K562 (cell line): ENCODE data around the gene CDKL4. TPM values are rescaled to one million over a fixed set of nuclear protein-coding genes. Genes with fewer than 3 reads are reported as not detected.
A peak's percentile ranks its signal among the peaks of the same experiment; 100 is the strongest.

ENCODE experiments used
- ATF1 ChIP-seq, 2 experiments: fragments of 450-650 bp in 1 of 2; IDR thresholded peaks; 2 replicates each; pipeline ENCODE4 v1.6.1; 2016; ENCODE audit warnings: missing compliant biosample characterization in 1 of 2, missing genetic modification characterization in 1 of 2
- BRD4 ChIP-seq: fragments of 200-600 bp; sonication (generic); IDR thresholded peaks from 2 replicates; pipeline ENCODE4 v1.6.1; 2017; ENCODE audit warnings: inconsistent platforms
- EP300 ChIP-seq: IDR thresholded peaks from 2 replicates; pipeline ENCODE4 v1.6.1; 2012; ENCODE audit warnings: low read length, improper control_type of control experiment
- ETV5 ChIP-seq: sonication (generic); formaldehyde crosslinking; IDR thresholded peaks from 2 replicates; pipeline ENCODE4 v1.4.0; 2020; ENCODE audit warnings: low read depth, mild to moderate bottlenecking, missing genetic modification reagents
- FOXJ2 ChIP-seq: fragments of 200-800 bp; sonication (Bioruptor generic); IDR thresholded peaks from 2 replicates; pipeline ENCODE4 v1.6.1; 2016; ENCODE audit warnings: missing genetic modification characterization, missing compliant biosample characterization
- HES1 ChIP-seq: fragments of 450-650 bp; IDR thresholded peaks from 2 replicates; pipeline ENCODE4 v1.6.1; 2016; ENCODE audit warnings: low read depth, mild to moderate bottlenecking, moderate library complexity
- LEF1 ChIP-seq: fragments of 450-650 bp; IDR thresholded peaks from 2 replicates; pipeline ENCODE4 v1.6.1; 2016; ENCODE audit warnings: mild to moderate bottlenecking
- MAFK ChIP-seq: IDR thresholded peaks from 2 replicates; pipeline ENCODE4 v1.6.1; 2011; ENCODE audit warnings: low read length, improper control_type of control experiment
- MYC ChIP-seq, 2 experiments: fragments of 250-450 bp in 1 of 2; sonication (Bioruptor Pico) in 1 of 2; IDR thresholded peaks; 2 replicates each; pipeline versions ENCODE4 v1.5.1 to v1.6.1; 2012 to 2021; ENCODE audit warnings: low read depth in 2 of 2, borderline replicate concordance in 1 of 2, improper control_type of control experiment in 1 of 2, low read length in 1 of 2, mild to moderate bottlenecking in 1 of 2, moderate library complexity in 1 of 2
- OTX1 ChIP-seq: fragments of 450-650 bp; formaldehyde crosslinking; IDR thresholded peaks from 2 replicates; pipeline ENCODE4 v1.4.0; 2022; ENCODE audit warnings: mild to moderate bottlenecking
- PYGO2 ChIP-seq: fragments of 450-650 bp; IDR thresholded peaks from 2 replicates; pipeline ENCODE4 v1.6.1; 2016; ENCODE audit warnings: mild to moderate bottlenecking, missing genetic modification characterization, moderate library complexity, missing compliant biosample characterization
- STAT5A ChIP-seq: IDR thresholded peaks from 2 replicates; pipeline ENCODE4 v1.6.1; 2012; ENCODE audit warnings: low read length, inconsistent platforms, borderline replicate concordance
- THRAP3 ChIP-seq: fragments of 450-650 bp; IDR thresholded peaks from 2 replicates; pipeline ENCODE4 v1.6.1; 2016; ENCODE audit warnings: mild to moderate bottlenecking, inconsistent platforms, borderline replicate concordance
- ZBTB8A ChIP-seq: fragments of 450-650 bp; IDR thresholded peaks from 2 replicates; pipeline ENCODE4 v1.6.1; 2018; ENCODE audit warnings: mild to moderate bottlenecking, moderate library complexity; ENCODE audit not compliant: partially characterized antibody
- ZKSCAN3 ChIP-seq: fragments of 250-450 bp; sonication (Bioruptor Pico); IDR thresholded peaks from 2 replicates; pipeline ENCODE4 v1.4.0; 2020
- ZNF253 ChIP-seq: fragments of 250-450 bp; sonication (Bioruptor Pico); conservative IDR thresholded peaks from 2 replicates; pipeline ENCODE4 v1.6.1; 2021; ENCODE audit warnings: mild to moderate bottlenecking
- ZNF274 ChIP-seq: IDR thresholded peaks from 2 replicates; pipeline ENCODE4 v1.6.1; 2011; ENCODE audit warnings: low read depth, mild to moderate bottlenecking, low read length, moderate library complexity, borderline replicate concordance
- polyA plus RNA-seq, 8 experiments: library from polyadenylated mRNA; depleted of rRNA in 4 of 8; stranded (reverse) in 5 of 8; unstranded in 3 of 8; fragments of >200 nt; fragmentation: Nextera tagmentation in 2 of 8; fragmentation: Illumina TruSeq in 1 of 8; extraction: Ambion mirVana in 2 of 8; extraction: Trizol in 1 of 8; gene quantifications; 2 replicates each; pipeline versions ENCODE4 v1.2.1 to v1.2.3, GENCODE V29; 2011 to 2014; ENCODE audit warnings: inconsistent platforms in 1 of 8, missing spikeins in 1 of 8
- total RNA-seq, 7 experiments: library from RNA; depleted of rRNA in 6 of 7; stranded (reverse); fragments of >200 nt in 6 of 7; fragmentation: Illumina TruSeq in 2 of 7; extraction: Trizol in 2 of 7; gene quantifications; 2 replicates each; pipeline versions ENCODE4 v1.2.1 to v1.2.3, GENCODE V29; 2011 to 2021; ENCODE audit warnings: low replicate concordance in 1 of 7
- TF ChIP-seq, protein P1 (sequence below), 3 experiments: fragments of 200-800 bp in 1 of 3; sonication (Bioruptor generic) in 1 of 3; sonication (generic) in 1 of 3; formaldehyde crosslinking in 1 of 3; IDR thresholded peaks; 2 replicates each; pipeline versions ENCODE4 v1.6.1 to v1.8.0; 2016 to 2022; ENCODE audit warnings: mild to moderate bottlenecking in 2 of 3, missing compliant biosample characterization in 2 of 3, missing genetic modification characterization in 2 of 3, missing genetic modification reagents in 1 of 3
- TF ChIP-seq, protein P2 (sequence below): fragments of 450-650 bp; IDR thresholded peaks from 2 replicates; pipeline ENCODE4 v1.6.1; 2014; ENCODE audit warnings: low read depth, mild to moderate bottlenecking, moderate library complexity, borderline replicate concordance
- TF ChIP-seq, protein P3 (sequence below): fragments of 250-450 bp; sonication (Bioruptor Pico); IDR thresholded peaks from 2 replicates; pipeline ENCODE4 v1.4.0; 2020

The CDKL4 gene
- total and polyA plus RNA-seq, 9 of the 15 experiments (the other 6 are each of a cell fraction or from before 2014, with no cell fraction given), result not detected

- TF ChIP-seq MYC (IDR thresholded peaks at IDR 0.05; ENCODE audit: low read depth, low read length) (peak; percentile 38; the same call in 1 of the 2 replicates), MYC (CRISPR knock-in tag; IDR thresholded peaks at IDR 0.05; ENCODE audit: borderline replicate concordance, low read depth) (peak; percentile 81; the same call in 1 of the 2 replicates), ZNF253 (no peak), HES1 (no peak), ZKSCAN3 (CRISPR knock-in tag) (peak; percentile 67; the same call in 1 of the 2 replicates), STAT5A (no peak), BRD4 (no peak), LEF1 (peak; percentile 35; the same call in 1 of the 2 replicates), THRAP3 (no peak), FOXJ2 (tag) (no peak), ATF1 (CRISPR knock-in tag; IDR thresholded peaks at IDR 0.05) (no peak), ATF1 (tag; IDR thresholded peaks at IDR 0.05) (peak; percentile 73), MAFK (no peak), OTX1 (CRISPR knock-in tag) (peak; percentile 93), ETV5 (CRISPR knock-in tag) (0 out of 2 replicates have a peak, but pooled peaks have one; percentile 43), ZBTB8A (no peak), PYGO2 (tag) (peak; percentile 93), ZNF274 (no peak), EP300 (peak; percentile 69; the same call in 1 of the 2 replicates)
- TF ChIP-seq, protein P1, sequence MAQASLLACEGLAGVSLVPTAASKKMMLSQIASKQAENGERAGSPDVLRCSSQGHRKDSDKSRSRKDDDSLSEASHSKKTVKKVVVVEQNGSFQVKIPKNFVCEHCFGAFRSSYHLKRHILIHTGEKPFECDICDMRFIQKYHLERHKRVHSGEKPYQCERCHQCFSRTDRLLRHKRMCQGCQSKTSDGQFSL (CRISPR knock-in tag; IDR thresholded peaks at IDR 0.05), result no peak
- TF ChIP-seq, protein P1 (tag; IDR thresholded peaks at IDR 0.05), result peak in 1 of 2 experiments; percentile 93; a peak in 2 of 4 replicates
- TF ChIP-seq, protein P2, sequence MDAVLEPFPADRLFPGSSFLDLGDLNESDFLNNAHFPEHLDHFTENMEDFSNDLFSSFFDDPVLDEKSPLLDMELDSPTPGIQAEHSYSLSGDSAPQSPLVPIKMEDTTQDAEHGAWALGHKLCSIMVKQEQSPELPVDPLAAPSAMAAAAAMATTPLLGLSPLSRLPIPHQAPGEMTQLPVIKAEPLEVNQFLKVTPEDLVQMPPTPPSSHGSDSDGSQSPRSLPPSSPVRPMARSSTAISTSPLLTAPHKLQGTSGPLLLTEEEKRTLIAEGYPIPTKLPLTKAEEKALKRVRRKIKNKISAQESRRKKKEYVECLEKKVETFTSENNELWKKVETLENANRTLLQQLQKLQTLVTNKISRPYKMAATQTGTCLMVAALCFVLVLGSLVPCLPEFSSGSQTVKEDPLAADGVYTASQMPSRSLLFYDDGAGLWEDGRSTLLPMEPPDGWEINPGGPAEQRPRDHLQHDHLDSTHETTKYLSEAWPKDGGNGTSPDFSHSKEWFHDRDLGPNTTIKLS, result no peak
- TF ChIP-seq, protein P3, sequence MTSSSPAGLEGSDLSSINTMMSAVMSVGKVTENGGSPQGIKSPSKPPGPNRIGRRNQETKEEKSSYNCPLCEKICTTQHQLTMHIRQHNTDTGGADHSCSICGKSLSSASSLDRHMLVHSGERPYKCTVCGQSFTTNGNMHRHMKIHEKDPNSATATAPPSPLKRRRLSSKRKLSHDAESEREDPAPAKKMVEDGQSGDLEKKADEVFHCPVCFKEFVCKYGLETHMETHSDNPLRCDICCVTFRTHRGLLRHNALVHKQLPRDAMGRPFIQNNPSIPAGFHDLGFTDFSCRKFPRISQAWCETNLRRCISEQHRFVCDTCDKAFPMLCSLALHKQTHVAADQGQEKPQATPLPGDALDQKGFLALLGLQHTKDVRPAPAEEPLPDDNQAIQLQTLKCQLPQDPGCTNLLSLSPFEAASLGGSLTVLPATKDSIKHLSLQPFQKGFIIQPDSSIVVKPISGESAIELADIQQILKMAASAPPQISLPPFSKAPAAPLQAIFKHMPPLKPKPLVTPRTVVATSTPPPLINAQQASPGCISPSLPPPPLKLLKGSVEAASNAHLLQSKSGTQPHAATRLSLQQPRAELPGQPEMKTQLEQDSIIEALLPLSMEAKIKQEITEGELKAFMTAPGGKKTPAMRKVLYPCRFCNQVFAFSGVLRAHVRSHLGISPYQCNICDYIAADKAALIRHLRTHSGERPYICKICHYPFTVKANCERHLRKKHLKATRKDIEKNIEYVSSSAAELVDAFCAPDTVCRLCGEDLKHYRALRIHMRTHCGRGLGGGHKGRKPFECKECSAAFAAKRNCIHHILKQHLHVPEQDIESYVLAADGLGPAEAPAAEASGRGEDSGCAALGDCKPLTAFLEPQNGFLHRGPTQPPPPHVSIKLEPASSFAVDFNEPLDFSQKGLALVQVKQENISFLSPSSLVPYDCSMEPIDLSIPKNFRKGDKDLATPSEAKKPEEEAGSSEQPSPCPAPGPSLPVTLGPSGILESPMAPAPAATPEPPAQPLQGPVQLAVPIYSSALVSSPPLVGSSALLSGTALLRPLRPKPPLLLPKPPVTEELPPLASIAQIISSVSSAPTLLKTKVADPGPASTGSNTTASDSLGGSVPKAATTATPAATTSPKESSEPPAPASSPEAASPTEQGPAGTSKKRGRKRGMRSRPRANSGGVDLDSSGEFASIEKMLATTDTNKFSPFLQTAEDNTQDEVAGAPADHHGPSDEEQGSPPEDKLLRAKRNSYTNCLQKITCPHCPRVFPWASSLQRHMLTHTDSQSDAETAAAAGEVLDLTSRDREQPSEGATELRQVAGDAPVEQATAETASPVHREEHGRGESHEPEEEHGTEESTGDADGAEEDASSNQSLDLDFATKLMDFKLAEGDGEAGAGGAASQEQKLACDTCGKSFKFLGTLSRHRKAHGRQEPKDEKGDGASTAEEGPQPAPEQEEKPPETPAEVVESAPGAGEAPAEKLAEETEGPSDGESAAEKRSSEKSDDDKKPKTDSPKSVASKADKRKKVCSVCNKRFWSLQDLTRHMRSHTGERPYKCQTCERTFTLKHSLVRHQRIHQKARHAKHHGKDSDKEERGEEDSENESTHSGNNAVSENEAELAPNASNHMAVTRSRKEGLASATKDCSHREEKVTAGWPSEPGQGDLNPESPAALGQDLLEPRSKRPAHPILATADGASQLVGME (CRISPR knock-in tag), result peak; percentile 99
Observed at GRCh38 chr2:39150102-39150562, 93.6 kb downstream of the CDKL4 start (continued).
